HG03521 (cell line): Measurements from ENCODE around the gene GNPAT.
"Not testable (repeated sequence)": the region's sequence is repeated elsewhere in the genome, so short reads cannot be mapped to it uniquely, and the experiment has no call there.

Source experiments
- ATAC-seq: cut with Tn5 transposase; IDR thresholded peaks from one replicate; pipeline ENCODE4 v1.9.1; 2021; ENCODE audit warnings: mild to moderate bottlenecking, moderate library complexity; ENCODE audit not compliant: unreplicated experiment

Gene GNPAT

GRCh38 chr1:231212301-231212700, 28.7 kb upstream of the GNPAT start:
- not testable (repeated sequence) for ATAC-seq

DNA sequence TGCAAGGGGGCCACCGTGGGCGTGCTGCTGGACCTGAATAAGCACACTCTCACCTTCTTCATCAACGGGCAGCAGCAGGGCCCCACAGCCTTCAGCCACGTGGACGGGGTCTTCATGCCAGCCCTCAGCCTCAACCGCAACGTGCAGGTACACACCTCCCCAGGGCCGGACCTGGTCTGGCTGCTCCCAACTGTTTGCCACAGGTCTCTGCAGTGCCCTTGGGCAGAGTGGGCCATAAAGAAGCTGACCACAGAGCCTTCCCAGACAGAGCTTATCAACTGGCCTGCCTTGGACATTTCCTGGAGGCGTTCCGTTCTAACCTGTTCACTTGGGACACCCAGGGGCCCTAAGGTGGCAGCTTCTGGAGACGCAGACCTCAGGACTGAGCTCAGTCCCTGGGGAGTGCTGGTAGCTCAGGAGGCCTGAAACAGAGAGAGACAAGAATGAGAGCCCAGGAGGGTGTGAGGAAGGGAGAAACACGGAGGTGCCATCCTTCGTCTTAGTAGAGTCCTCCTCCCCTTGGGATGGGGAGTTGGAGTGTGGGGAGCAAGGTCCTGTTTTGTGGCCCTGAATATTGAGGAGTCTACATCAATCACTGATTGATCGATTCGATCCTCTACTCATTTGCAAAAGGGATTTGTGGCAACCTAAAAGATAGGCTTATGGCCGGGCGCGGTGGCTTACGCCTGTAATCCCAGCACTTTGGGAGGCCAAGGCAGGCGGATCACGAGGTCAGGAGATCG, 27.0 kb upstream of the GNPAT start:
- ATAC-seq = no peak

GRCh38 chr1:231214918-231215680, 25.9 kb upstream of the GNPAT start:
- ATAC-seq = no peak

DNA sequence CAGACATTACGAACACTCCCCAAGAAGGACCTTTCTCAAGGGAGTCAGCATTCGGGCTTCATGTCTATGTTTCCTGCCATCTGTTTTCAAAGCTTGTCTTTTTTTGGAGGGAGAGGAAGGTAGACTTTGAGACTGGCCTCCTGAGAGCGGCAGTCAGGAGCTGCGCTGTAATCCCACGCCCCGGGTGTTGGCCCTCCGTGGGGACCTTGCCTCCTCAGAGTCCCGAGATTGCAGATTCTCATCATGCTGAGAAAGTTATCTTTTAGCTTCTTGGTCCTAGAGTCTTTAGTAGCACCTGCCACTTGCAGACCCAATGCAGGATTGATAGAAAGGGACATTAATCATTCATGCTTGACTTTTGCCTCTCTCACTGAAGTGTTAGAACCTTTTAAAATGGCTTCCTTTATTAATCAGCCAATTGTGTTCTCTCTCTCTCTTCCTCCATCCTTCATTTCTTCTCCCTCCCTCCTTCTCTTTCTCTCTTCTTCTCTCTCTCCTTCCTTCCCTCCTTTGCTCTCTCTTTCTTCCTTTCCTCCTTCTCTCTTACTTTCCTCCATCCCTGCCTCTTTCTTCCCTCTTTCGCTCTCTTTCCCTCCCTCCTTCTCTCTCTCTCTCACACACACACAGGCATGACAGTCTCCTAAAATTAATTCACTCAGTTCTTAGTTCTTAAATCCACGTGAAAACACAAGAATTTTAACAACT, 25.2 kb upstream of the GNPAT start:
- no peak for ATAC-seq

- no peak for ATAC-seq
Measured at GRCh38 chr1:231216498-231216897, 24.5 kb upstream of the GNPAT start.

DNA sequence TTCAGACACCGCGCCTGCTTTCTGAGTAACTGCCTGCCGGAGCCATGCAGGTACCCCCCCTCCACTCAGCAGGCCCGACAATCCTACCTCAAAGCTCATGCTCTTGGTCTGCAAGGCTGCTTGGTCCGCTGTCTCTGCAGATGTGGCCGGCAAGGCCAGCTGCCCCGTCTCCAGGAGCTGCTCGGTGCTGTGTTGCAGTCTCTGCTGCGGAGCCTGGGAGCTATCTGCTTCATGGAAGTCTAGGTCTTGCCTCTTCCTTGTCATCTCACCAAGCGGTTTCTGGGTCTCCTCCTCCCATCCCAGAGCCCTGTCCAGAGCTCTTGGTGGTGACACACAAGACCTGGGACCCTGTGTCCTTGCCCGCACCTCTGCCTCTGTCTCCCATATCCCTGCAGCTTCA, 24.0 kb upstream of the GNPAT start:
- ATAC-seq = no peak

DNA sequence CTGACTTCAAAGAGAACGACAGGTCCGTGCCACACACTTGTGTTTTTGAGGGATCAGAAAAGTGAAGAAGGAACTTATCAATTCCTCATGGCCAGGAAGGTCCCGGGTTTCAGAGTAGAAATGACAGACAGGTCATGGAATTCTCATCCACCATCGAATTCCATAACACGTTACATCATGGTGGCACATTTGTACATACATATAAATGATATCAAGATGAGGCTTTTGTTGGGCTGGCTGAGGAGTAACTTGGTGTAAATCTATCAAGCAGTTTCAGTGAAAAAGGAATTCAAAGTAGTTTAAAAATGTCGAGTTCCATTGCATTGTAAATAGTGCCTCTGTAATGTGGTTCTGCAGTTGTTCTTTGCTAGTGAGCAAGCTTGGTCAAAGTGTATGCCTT, 22.9 kb upstream of the GNPAT start:
- no peak for ATAC-seq

GRCh38 chr1:231219422-231220401, 21.3 kb upstream of the GNPAT start:
- ATAC-seq = no peak

GRCh38 chr1:231220801-231221200, 20.2 kb upstream of the GNPAT start:
- ATAC-seq = no peak

DNA sequence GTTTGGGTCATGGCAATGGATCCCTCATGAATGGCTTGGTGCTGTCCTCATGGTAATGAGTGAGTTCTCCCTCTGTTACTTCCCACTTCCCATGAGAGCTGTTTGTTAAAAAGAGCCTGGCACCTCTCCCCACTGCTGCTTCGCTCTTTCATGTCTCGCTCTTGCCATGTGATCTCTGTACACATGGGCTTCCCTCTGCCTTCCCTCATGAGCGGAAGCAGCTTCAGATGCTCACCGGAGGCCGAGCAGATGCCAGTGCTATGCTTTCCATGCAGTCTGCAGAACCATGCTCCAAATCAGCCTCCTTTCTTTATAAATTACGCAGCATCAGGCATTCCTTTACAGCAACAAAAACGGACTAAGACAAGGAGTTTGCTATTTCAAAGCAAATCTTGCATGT, 14.9 kb upstream of the GNPAT start:
- ATAC-seq = no peak

DNA sequence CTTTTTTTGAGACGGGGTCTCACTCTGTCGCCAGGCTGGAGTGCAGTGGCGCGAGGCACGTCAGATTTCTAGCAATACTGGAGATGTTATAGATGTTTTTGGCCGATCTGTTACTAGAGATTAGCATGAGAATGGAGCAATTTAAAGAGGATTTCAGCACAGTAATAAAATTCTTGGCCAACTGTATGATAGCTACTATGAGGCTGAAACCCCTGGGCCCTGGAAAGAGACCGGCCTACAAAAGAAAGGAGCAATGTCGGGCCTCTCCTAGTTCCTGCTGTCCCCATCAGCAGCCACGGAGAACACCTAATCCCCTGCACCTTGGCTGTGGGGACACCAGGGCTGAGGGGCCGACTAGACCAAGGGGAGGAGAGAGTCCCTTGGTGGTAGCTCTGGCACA, 9.5 kb upstream of the GNPAT start:
- ATAC-seq = no peak

- ATAC-seq = no peak
Measured at GRCh38 chr1:231232870-231233734, 7.9 kb upstream of the GNPAT start.

DNA sequence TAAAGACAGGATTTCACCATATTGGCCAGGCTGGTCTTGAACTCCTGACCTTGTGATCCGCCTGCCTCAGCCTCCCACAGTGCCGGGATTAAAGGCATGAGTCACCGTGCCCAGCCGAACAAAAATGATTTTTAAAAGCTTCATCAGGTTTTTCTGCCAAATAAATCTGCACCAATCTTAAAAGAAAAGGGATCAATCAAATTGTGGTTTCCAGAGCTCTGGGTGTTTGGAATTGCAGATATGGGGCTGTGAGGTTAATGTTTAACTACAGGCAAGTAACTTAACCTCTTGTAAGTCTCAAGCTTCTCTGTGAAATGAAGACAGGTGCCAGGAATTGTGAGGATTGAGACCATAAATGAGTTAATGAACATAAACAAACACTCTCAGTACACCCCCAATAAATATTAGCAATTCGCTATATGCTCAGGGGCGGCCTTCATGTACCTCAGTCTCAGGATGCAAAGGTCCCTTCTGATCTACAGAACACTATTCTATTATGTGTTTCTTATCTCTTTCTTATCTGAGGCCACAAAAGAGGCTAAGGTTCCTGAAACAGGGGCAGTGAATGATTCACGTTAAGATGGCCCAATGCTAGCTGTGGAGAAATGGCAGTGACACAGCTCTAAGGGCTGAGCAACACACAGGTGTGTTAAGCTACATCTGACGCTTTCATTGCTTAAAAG, 7.1 kb upstream of the GNPAT start:
- no peak for ATAC-seq

GRCh38 chr1:231234506-231234905, 6.5 kb upstream of the GNPAT start:
- ATAC-seq = no peak

- ATAC-seq = no peak
Measured at GRCh38 chr1:231235526-231236207, 5.3 kb upstream of the GNPAT start.

- no peak for ATAC-seq
Measured at GRCh38 chr1:231236208-231236591, 4.8 kb upstream of the GNPAT start.

DNA sequence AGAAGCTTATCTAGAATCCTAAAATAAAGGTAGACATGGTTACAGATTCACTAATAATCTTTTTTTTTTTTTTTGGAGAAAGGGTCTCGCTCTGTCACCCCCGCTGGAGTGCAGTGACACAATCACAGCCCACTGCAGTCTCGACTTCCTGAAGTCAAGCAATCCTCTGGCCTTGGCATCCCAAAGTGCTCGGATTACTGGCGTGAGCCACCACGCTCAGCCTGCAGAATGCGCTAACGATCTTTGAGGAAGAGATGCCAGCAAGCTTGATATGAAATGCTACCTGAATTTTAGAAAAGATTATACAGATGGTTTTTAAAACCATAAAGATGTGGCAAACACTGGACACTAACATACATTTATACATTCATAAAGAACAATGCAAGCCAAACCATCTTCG, 4.1 kb upstream of the GNPAT start:
- ATAC-seq = no peak

DNA sequence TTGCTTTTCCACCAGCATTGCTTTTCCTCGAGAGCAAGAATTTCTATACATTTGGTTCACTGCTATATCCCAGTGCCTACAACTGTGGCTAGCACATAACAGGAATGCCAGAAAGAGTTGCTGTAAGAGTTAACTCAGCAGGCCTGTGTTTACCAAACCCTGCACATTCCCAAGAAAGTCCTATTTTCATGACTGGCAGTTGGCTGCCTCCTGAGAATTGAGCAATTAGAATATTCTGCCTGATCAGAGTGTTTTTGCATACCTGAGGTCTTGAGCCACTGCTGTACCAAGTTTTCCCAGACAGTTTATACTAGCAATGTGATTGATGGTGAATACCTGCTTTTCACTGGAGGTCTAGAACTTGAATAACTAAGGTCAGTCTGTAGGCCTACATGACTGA, 2.7 kb upstream of the GNPAT start:
- no peak for ATAC-seq

GRCh38 chr1:231240531-231240882, 505 bp upstream of the GNPAT start:
- no peak for ATAC-seq
